Activated CD8-positive, alpha-beta T cell treated with anti-CD3 and anti-CD28 coated beads for 36 hours (primary cell): Measurements from ENCODE around the gene COL6A6. TPM values are rescaled to one million over a fixed set of nuclear protein-coding genes. Genes with fewer than 3 reads are reported as not detected.

Experiments used
- ATAC-seq: fragments of 200-7000 bp; cut with Tn5 transposase; one replicate; pipeline ENCODE4 v1.10.0; 2021; ENCODE audit warnings: mild to moderate bottlenecking, moderate library complexity
- CTCF ChIA-PET: fragments of 350-600 bp; sonication (Branson Sonifier 250); formaldehyde crosslinking; loops from one replicate; lab custom pipeline; 2021; ENCODE audit warnings: antibody characterized with exemption; lab: Charles Lee
- POLR2A ChIA-PET: fragments of 350-600 bp; sonication (Branson Sonifier 250); formaldehyde crosslinking; loops from one replicate; lab custom pipeline; 2021; ENCODE audit warnings: antibody characterized with exemption; lab: Charles Lee
- DNase-seq: peaks from one replicate; pipeline ENCODE4 v3.0.0-alpha.2; 2020
- H3K27ac Mint-ChIP-seq: one replicate; pipeline ENCODE4 v1.8.0; 2021; ENCODE audit warnings: mild to moderate bottlenecking, mixed read lengths
- H3K27me3 Mint-ChIP-seq: one replicate; pipeline ENCODE4 v1.8.0; 2021; ENCODE audit warnings: mixed read lengths
- H3K36me3 Mint-ChIP-seq: one replicate; pipeline ENCODE4 v1.8.0; 2021; ENCODE audit warnings: low read depth, mixed read lengths
- H3K4me1 Mint-ChIP-seq: one replicate; pipeline ENCODE4 v1.8.0; 2021; ENCODE audit warnings: low read depth, mixed read lengths
- H3K4me3 Mint-ChIP-seq: one replicate; pipeline ENCODE4 v1.8.0; 2021; ENCODE audit warnings: mild to moderate bottlenecking, moderate library complexity, mixed read lengths
- H3K9me3 Mint-ChIP-seq: one replicate; pipeline ENCODE4 v1.8.0; 2021; ENCODE audit warnings: mixed read lengths
- CTCF ChIP-seq: fragments of 200-600 bp; IDR thresholded peaks from one replicate; pipeline ENCODE4 v1.8.0; 2022; ENCODE audit warnings: antibody characterized with exemption, mild to moderate bottlenecking
- intact Hi-C: fragments of 100-400 bp; cut with micrococcal nuclease; formaldehyde crosslinking; loops from one replicate; pipeline ENCODE4 v1.10.0; 2022
- total RNA-seq, 2 experiments: library from RNA; stranded (reverse); gene quantifications; one replicate each; pipeline ENCODE4 v1.2.3, GENCODE V29; 2021

Gene COL6A6
- total RNA-seq, 2 experiments from 2014 or later, result not detected

GRCh38 chr3:130528120-130528519 is 11.1 kb downstream of the COL6A6 start:
- Mint-ChIP-seq H3K4me3 (no peak overlapping the region), H3K27ac (no peak overlapping the region), H3K27me3 (peaks cover 10% of the 10 kb centered on the region), H3K9me3 (no peaks in the 10 kb centered on the region), H3K36me3 (no peaks in the 10 kb centered on the region), H3K4me1 (peaks cover 10% of the 10 kb centered on the region)
- intact Hi-C loops, result no loop called here
- no peak for DNase-seq
- CTCF ChIA-PET, result interaction anchor here (2.1 kb wide), 1 partner anchor 10 kb away, joined by 12 read pairs; no protein-coding TSS in a partner anchor
- POLR2A ChIA-PET, result no interaction called here
- ATAC-seq, result no peak
- no peak for TF ChIP-seq CTCF

- H3K4me3 Mint-ChIP-seq, result no peak overlapping the region
- ChIA-PET POLR2A (no interaction called here), CTCF (no interaction called here)
- H3K27me3 Mint-ChIP-seq, result peaks cover 5% of the 10 kb centered on the region
- peaks cover 10% of the 10 kb centered on the region for H3K4me1 Mint-ChIP-seq
- DNase-seq (no peak), ATAC-seq (peak; percentile 27)
- H3K27ac Mint-ChIP-seq, result no peak overlapping the region
- intact Hi-C loops, result no loop called here
- no peaks in the 10 kb centered on the region for H3K36me3 Mint-ChIP-seq
- H3K9me3 Mint-ChIP-seq, result no peaks in the 10 kb centered on the region
- no peak for TF ChIP-seq CTCF
Observed at GRCh38 chr3:130529486-130530215, 12.7 kb downstream of the COL6A6 start.

- H3K36me3 Mint-ChIP-seq, result no peaks in the 10 kb centered on the region
- H3K9me3 Mint-ChIP-seq, result no peaks in the 10 kb centered on the region
- peaks cover 10% of the 10 kb centered on the region for H3K4me1 Mint-ChIP-seq
- intact Hi-C loops, result no loop called here
- CTCF ChIA-PET, result no interaction called here
- peaks cover 7% of the 10 kb centered on the region for H3K27me3 Mint-ChIP-seq
- ATAC-seq (no peak), DNase-seq (no peak)
- no peak overlapping the region for H3K27ac Mint-ChIP-seq
- TF ChIP-seq CTCF, result no peak
- no peak overlapping the region for H3K4me3 Mint-ChIP-seq
- POLR2A ChIA-PET, result no interaction called here
Observed at GRCh38 chr3:130533247-130533646, 16.3 kb downstream of the COL6A6 start.

GRCh38 chr3:130537673-130538304 is 20.8 kb downstream of the COL6A6 start:
- H3K27me3 Mint-ChIP-seq, result peaks cover 7% of the 10 kb centered on the region

More at GRCh38 chr3:130537673-130538304, 20.8 kb downstream of the COL6A6 start:
- Mint-ChIP-seq H3K4me3 (no peak overlapping the region), H3K4me1 (no peaks in the 10 kb centered on the region), H3K27ac (no peak overlapping the region), H3K36me3 (no peaks in the 10 kb centered on the region), H3K9me3 (no peaks in the 10 kb centered on the region)
- ATAC-seq (no peak), DNase-seq (no peak)
- CTCF ChIA-PET, result interaction anchor here (1.3 to 3.5 kb wide), 6 partner anchors 10 to 262 kb away, joined by 3 to 14 read pairs (median 5); no protein-coding TSS in a partner anchor
- no peak for TF ChIP-seq CTCF
- intact Hi-C loops, result loop anchor here (2.0 kb wide), 1 partner anchor 261 kb away; no protein-coding TSS in a partner anchor
- POLR2A ChIA-PET, result no interaction called here
